ENCODE results near the gene KRTAP5-1.

Gene KRTAP5-1

DNA sequence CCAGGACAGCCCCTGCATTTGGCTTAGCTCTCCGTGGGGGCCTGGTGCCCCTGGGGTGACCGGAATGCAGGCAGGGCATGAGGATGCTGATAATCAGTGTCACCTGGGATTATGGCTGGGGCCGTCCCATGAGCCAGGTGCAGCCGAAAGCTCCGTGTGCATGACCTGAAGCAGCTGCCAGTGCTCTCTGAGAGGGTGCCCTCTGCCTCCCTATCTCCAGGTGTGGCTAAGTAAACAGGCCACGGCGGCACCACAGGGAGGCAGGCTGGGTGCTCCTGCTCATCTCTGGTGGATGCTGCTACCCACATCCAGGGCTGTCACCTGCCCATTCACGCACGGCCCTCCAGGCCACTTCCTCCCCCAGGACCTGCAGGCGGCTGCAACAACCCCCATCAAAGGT, 42.8 kb downstream of the KRTAP5-1 start:
- DNase-seq (ENCODE audit: low read depth): no peak

DNA sequence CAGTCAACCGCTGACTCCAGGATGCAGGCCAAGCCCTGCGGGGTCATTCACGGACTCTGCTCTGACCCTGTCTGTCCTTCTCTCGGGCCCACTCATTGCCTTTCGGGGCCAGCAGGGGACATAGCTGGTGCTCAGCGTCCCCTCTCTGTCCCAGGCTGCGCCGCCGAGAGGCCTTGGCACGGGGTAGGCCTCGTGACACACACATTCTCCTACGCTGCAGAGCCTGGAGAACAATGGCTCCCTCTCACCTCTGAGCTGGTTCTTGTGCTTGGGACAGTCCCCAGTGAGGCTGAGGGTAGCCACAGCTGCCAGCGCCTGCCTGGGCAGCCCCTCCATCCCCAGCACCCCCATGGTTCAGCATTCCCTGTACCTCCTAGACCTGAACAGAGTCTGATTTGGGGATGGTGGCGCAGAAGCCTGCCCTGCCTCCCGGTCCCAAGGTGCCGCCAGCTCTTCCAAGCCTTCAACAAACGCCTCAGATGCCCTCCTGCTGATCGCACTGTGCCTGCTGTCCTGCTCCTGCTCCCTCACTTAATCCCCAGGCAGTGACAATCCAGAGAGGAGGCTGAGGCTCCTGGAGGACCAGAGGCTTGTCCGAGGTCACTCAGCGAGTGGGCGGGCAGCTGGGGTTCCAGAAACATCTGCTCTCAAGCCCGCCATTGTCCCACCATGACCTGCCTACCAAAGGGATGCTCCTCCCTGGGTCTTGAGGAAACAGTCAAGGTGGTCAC, 43.4 kb downstream of the KRTAP5-1 start:
- no peak for DNase-seq (ENCODE audit: low read depth)

DNA sequence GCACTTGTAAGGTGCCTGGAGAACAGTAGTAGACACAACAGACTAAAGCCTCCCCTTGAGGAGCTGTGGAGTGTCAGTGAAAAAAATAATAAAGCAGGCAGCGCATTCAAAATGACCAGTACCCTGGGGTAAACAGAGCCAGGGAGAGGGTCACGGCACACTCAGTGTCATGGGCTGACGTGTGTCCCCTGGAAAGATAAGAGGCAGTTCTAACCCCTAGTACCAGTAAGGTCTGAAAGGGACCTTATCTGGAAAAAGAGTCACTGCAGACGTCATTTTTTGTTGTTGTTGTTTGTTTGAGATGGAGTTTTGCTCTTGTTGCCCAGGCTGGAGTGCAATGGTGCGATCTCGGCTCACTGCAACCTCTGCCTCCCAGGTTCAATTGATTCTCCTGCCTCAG, 45.0 kb downstream of the KRTAP5-1 start:
- no peak for DNase-seq (ENCODE audit: low read depth)

DNA sequence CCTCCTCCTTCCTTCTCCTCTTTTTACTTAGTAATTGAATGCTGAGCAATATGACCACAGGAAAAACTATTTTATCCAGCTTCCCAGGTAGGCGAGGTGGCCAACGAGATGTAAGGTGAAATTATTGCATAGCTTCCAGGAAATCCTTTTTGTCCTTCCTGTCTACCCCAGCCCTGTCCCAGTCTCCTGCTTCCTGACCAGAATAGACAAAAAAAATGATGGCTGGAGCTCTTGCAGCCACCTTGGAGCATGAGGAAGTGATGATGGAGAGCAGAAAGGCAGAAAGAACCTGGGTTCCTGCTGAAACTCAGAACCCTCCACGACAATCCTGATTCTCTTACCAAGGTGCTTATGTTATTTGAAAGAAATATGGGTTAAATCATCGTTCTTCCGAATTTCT, 46.9 kb downstream of the KRTAP5-1 start:
- DNase-seq (ENCODE audit: low read depth): no peak

DNA sequence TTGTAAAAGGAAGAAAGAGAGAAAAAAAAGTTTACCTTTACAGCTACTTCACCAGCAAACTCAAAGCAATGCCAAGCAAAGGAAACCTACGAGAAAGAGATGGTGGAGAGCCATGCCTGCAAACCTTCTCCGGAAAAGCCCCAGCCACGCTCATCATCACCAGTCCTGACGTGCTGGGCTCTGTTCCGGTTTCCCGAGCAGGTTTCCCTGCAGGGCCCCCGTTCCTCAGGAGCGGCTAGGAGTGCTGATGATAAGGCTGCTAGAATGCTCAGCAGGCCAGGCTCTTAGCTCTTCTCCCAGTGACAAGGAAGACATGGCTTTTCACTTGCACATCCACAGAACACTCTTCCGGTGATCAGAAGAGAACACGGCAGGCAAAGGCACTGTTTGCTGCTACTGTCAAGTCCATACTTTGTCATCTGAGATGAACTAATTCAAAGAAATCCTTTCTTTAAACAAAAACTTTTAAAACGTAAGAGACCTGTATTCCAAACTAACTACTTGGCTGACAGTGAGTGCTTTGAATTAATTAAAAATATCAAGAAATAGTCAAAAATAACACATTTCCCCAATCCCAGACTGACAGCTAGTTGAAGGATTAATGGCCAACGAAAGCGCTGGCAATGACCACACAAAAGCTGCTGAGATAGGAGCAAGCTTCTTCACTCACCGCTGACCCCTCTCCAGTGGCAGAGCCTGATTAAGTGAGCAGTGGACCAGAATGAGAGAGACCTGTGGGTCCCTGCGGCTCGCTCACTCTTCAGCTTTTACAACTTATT, 48.8 kb downstream of the KRTAP5-1 start:
- DNase-seq (ENCODE audit: low read depth): no peak

DNA sequence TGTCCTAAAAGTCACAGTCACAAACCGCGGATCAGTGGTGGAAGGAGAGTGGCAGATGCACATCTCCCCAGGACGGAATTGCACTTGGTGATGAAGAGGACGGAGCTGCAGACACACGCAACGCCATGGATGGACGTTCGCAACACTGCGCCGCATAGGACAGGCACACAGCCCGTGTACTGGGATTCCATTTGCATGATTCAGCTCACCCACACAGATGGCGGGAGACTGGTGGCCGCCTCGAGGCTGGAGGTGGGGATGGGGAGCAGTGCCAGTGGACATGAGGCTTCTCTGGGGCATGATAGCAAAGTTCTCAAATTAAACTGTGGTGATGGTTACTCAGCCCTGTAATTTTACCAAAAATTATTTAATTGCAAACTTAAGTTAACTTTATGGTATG, 50.4 kb downstream of the KRTAP5-1 start:
- DNase-seq (ENCODE audit: low read depth): no peak

Data from iris pigment epithelial cell (primary cell).